Stomach smooth muscle (tissue), 2 donors: ENCODE results near the gene SPP2.

Experiments used
- H3K27ac ChIP-seq: one replicate; pipeline ENCODE4 v1.7.0; 2013; ENCODE audit warnings: mild to moderate bottlenecking, low read length, inconsistent platforms
- H3K27me3 ChIP-seq, 2 donors: one replicate each; pipeline ENCODE4 v1.7.0; 2013; ENCODE audit warnings: low read length in 2 of 2; ENCODE audit not compliant: insufficient read depth in 2 of 2, control insufficient read depth in 1 of 2
- H3K36me3 ChIP-seq, 2 donors: one replicate each; pipeline ENCODE4 v1.7.0; 2013; ENCODE audit warnings: low read length in 2 of 2; ENCODE audit not compliant: control insufficient read depth in 2 of 2, insufficient read depth in 2 of 2
- H3K4me1 ChIP-seq: one replicate; pipeline ENCODE4 v1.7.0; 2013; ENCODE audit warnings: low read length; ENCODE audit not compliant: control insufficient read depth, insufficient read depth
- H3K4me3 ChIP-seq, 2 donors: one replicate each; pipeline ENCODE4 v1.7.0; 2013; ENCODE audit warnings: low read length in 2 of 2
- H3K9ac ChIP-seq, 2 donors: one replicate each; pipeline ENCODE4 v1.7.0; 2013; ENCODE audit warnings: low read length in 2 of 2, mild to moderate bottlenecking in 1 of 2
- H3K9me3 ChIP-seq, 2 donors: one replicate each; pipeline ENCODE4 v1.7.0; 2013; ENCODE audit warnings: low read length in 2 of 2; ENCODE audit not compliant: control insufficient read depth in 2 of 2
- donor health status: healthy.
- donor health status: Pancreatic carcinoma.

Gene SPP2

GRCh38 chr2:234038076-234038802, 12.3 kb upstream of the SPP2 start:
- Histone ChIP-seq H3K27ac (no peak overlapping the region), H3K4me1 (no peaks in the 10 kb centered on the region), H3K9ac (no peak overlapping the region), H3K36me3 (no peaks in the 10 kb centered on the region), H3K27me3 (no peaks in the 10 kb centered on the region), H3K9me3 (peaks cover 4 to 14% of the 10 kb centered on the region in 2 donors), H3K4me3 (no peak overlapping the region)

- Histone ChIP-seq H3K9ac (no peak overlapping the region), H3K4me1 (no peaks in the 10 kb centered on the region), H3K4me3 (no peak overlapping the region), H3K27me3 (no peaks in the 10 kb centered on the region), H3K36me3 (no peaks in the 10 kb centered on the region), H3K9me3 (no peaks in the 10 kb centered on the region), H3K27ac (no peak overlapping the region)
Observed at GRCh38 chr2:234044157-234044556, 6.3 kb upstream of the SPP2 start.

GRCh38 chr2:234046521-234046920, 4.0 kb upstream of the SPP2 start:
- no peaks in the 10 kb centered on the region for H3K4me1 ChIP-seq
- H3K9ac ChIP-seq, result no peak overlapping the region
- no peaks in the 10 kb centered on the region for H3K9me3 ChIP-seq
- H3K36me3 ChIP-seq, result no peaks in the 10 kb centered on the region
- no peak overlapping the region for H3K4me3 ChIP-seq
- H3K27ac ChIP-seq, result no peak overlapping the region
- no peaks in the 10 kb centered on the region for H3K27me3 ChIP-seq

GRCh38 chr2:234047361-234047760, 3.1 kb upstream of the SPP2 start:
- no peak overlapping the region for H3K9ac ChIP-seq
- H3K27me3 ChIP-seq, result peaks cover 0 to 6% of the 10 kb centered on the region in 2 donors
- no peaks in the 10 kb centered on the region for H3K9me3 ChIP-seq
- no peaks in the 10 kb centered on the region for H3K36me3 ChIP-seq
- H3K27ac ChIP-seq, result no peak overlapping the region
- no peak overlapping the region for H3K4me3 ChIP-seq
- no peaks in the 10 kb centered on the region for H3K4me1 ChIP-seq

GRCh38 chr2:234048049-234048448, 2.5 kb upstream of the SPP2 start:
- Histone ChIP-seq H3K27me3 (peaks cover 0 to 6% of the 10 kb centered on the region in 2 donors), H3K36me3 (no peaks in the 10 kb centered on the region), H3K4me1 (no peaks in the 10 kb centered on the region), H3K9me3 (no peaks in the 10 kb centered on the region), H3K27ac (no peak overlapping the region), H3K9ac (no peak overlapping the region), H3K4me3 (no peak overlapping the region)

- H3K4me3 ChIP-seq, result no peak overlapping the region
Observed at GRCh38 chr2:234051374-234052070, 1.0 kb downstream of the SPP2 start.

GRCh38 chr2:234058881-234059280, 8.4 kb downstream of the SPP2 start:
- Histone ChIP-seq H3K9me3 (peaks cover 2 to 3% of the 10 kb centered on the region in 2 donors), H3K36me3 (no peaks in the 10 kb centered on the region), H3K27ac (no peak overlapping the region)

More at GRCh38 chr2:234051374-234052070, 1.0 kb downstream of the SPP2 start:
- H3K4me1 ChIP-seq, result no peaks in the 10 kb centered on the region
- no peaks in the 10 kb centered on the region for H3K36me3 ChIP-seq
- H3K27me3 ChIP-seq, result peaks cover 0 to 7% of the 10 kb centered on the region in 2 donors
- H3K9me3 ChIP-seq, result no peaks in the 10 kb centered on the region
- H3K27ac ChIP-seq, result no peak overlapping the region
- H3K9ac ChIP-seq, result no peak overlapping the region

GRCh38 chr2:234060236-234060635, 9.7 kb downstream of the SPP2 start:
- Histone ChIP-seq H3K9ac (no peak overlapping the region), H3K27me3 (peaks cover 0 to 10% of the 10 kb centered on the region in 2 donors), H3K9me3 (peaks cover 2 to 3% of the 10 kb centered on the region in 2 donors), H3K4me3 (no peak overlapping the region), H3K27ac (no peak overlapping the region), H3K36me3 (no peaks in the 10 kb centered on the region), H3K4me1 (no peaks in the 10 kb centered on the region)

More at GRCh38 chr2:234058881-234059280, 8.4 kb downstream of the SPP2 start:
- H3K9ac ChIP-seq, result no peak overlapping the region
- peaks cover 0 to 11% of the 10 kb centered on the region in 2 donors for H3K27me3 ChIP-seq
- no peaks in the 10 kb centered on the region for H3K4me1 ChIP-seq
- H3K4me3 ChIP-seq, result no peak overlapping the region

- H3K9me3 ChIP-seq, result peaks cover 2 to 3% of the 10 kb centered on the region in 2 donors
- no peaks in the 10 kb centered on the region for H3K36me3 ChIP-seq
- H3K27ac ChIP-seq, result no peak overlapping the region
- no peak overlapping the region for H3K9ac ChIP-seq
- peaks cover 0 to 11% of the 10 kb centered on the region in 2 donors for H3K27me3 ChIP-seq
- no peak overlapping the region for H3K4me3 ChIP-seq
- H3K4me1 ChIP-seq, result no peaks in the 10 kb centered on the region
Observed at GRCh38 chr2:234061624-234062257, 11.2 kb downstream of the SPP2 start.

GRCh38 chr2:234066587-234066986, 16.1 kb downstream of the SPP2 start:
- Histone ChIP-seq H3K9ac (no peak overlapping the region), H3K9me3 (peaks cover 3 to 9% of the 10 kb centered on the region in 2 donors)

More at GRCh38 chr2:234066587-234066986, 16.1 kb downstream of the SPP2 start:
- Histone ChIP-seq H3K36me3 (no peaks in the 10 kb centered on the region), H3K4me3 (no peak overlapping the region), H3K4me1 (no peaks in the 10 kb centered on the region), H3K27me3 (peaks cover 0 to 2% of the 10 kb centered on the region in 2 donors), H3K27ac (no peak overlapping the region)
